Hematopoietic multipotent progenitor cell treated with erythropoietin and hydrocortisone succinate and interleukin-3 and kit ligand, for 8 days (in vitro differentiated cells): ENCODE measurements around the gene GSX1.
A peak's percentile ranks its signal among the peaks of the same experiment; 100 is the strongest.
"Not testable (repeated sequence)": the region's sequence is repeated elsewhere in the genome, so short reads cannot be mapped to it uniquely, and the experiment has no call there.

Experiments
- DNase-seq: peaks from one replicate; pipeline ENCODE4 v3.0.0-alpha.2; 2015

Gene GSX1

DNA sequence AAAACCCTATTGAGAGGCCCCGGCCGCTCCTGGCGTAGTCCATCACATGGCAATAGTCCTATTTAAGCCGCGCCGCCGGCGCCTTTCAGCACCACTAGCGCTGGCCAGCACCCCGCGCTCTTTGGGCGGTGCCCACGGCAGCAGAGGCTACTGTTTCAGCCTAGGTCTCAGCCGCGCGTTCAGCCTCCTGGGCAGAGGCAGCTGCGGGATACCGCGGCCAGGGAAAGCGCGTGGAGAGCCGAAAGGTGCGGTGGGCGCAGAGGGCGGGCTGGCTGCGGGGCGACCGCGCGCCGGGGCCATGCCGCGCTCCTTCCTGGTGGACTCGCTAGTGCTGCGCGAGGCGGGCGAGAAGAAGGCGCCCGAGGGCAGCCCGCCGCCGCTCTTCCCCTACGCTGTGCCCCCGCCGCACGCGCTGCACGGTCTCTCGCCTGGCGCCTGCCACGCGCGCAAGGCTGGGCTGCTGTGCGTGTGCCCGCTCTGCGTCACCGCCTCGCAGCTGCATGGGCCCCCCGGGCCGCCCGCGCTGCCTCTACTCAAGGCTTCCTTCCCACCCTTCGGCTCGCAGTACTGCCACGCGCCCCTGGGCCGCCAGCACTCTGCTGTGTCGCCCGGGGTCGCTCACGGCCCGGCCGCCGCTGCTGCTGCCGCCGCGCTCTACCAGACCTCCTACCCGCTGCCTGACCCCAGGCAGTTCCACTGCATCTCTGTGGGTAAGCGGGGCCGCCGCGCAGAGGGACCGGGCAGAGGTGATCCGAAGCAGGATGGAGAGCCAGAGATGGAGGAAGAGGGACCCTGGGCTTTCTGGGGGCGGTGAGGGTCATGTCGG, at the start of gene GSX1:
GSX1 (plus strand) TSS at position 91 of the 826 bp plus-strand sequence; CDS start at position 299, 208 bp downstream.
- peak; percentile 76 for DNase-seq

GRCh38 chr13:27744801-27745200, 47.5 kb upstream of the GSX1 start:
- DNase-seq = no peak

- no peak for DNase-seq
These were observed 47.0 kb upstream of the GSX1 start for GRCh38 chr13:27745301-27745700.

- DNase-seq = not testable (repeated sequence)
These were observed 44.1 kb upstream of the GSX1 start for GRCh38 chr13:27748143-27748542.

- DNase-seq = no peak
These were observed 40.2 kb upstream of the GSX1 start for GRCh38 chr13:27751953-27752532.

GRCh38 chr13:27765650-27766049, 26.6 kb upstream of the GSX1 start:
- peak; percentile 7 for DNase-seq

DNA sequence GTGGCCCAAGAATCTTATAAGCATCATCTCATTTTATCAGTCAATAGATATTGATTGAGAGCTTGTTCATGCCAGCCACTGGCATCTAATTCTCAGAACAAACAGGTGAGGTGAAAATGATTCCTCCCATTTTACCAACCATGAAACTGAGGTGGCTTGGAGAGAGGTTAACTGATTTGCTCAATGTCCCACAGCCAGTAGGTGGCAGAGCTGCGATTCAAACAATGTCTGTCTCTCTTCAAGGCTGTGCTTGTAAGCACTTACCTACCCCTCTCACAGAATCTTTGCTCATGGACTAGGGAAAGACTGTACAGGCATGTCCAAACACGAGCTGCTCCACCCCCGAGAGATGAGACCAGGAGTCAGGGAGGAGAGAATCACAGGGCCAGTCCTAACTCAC, 21.5 kb upstream of the GSX1 start:
- peak; percentile 39 for DNase-seq

DNA sequence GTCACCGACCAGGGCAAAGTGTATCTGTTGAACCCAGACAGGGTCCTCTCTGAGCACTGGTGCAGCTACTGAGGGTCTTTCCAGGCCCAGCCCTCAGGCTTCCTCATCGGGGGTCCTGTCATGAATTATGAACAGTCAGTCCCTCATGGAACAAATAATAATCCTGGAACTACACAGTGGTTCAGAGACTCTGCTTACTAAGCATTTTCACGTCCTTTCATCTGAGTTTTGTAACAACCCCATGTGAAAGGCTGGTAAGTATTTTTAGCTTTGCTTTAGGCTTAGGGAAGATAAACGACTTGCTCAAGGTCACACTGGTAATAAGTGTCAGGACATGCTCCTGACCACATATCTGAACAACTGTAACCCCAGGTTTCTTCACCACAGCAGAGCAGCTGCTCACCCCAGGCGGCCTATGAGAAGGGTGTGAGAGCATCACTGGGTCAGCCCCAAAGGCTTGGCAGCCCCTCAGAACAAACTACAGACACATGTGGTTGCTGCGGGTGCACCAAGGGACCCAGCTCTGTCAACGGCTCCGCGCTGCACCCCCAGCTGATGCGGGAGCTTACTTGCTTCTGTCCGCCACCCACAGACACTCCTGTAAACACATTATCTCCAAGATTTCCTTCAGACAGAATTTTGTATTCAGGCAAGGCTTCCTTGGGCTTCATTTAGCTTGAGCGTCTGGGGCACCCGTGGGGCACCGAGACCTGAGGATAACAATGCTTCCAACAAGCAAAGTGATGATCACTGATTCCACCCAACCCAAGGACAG, 19.4 kb upstream of the GSX1 start:
- DNase-seq = no peak

DNA sequence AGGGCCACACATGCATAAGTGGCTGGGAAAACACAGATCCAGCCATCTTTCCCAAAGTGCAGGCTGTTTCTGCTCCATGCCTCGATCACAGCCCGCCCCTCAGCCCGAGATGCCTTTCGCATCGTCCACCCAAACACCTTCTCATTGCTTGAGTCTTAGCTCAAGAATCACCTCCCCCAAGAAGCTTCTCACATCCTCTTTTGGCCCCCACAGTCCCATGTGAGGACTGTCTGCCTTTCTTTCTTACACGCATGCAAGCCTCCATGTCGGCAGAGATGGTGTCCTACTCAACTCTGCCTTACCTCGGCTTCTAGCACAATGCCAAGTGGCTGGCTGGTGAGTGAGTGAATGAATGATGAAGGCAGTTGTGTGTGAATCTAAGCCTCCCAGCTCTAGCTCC, 18.1 kb upstream of the GSX1 start:
- no peak for DNase-seq

GRCh38 chr13:27774651-27775050, 17.6 kb upstream of the GSX1 start:
- DNase-seq = no peak

DNA sequence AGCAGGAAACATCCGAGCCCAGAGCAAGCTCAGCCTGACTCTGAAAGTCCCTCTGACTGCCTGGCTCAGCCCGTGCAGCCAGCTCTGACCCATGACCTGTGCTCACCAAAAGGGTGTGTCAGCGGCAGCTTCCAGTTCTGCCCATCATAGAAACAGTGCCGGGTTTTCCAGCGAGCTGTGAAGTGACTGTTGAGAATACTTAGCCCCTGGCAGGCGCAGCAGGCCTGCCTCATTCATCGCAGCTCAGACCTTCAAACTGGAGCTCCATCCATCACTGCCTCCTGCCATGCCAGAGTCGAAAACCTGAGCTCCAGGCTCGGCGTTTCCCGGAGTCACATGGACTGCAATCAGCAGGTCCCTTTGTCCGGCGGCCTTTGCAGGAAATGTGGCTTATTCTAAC, 16.3 kb upstream of the GSX1 start:
- DNase-seq = no peak

- DNase-seq = no peak
These were observed 10.1 kb upstream of the GSX1 start for GRCh38 chr13:27782151-27782550.

DNA sequence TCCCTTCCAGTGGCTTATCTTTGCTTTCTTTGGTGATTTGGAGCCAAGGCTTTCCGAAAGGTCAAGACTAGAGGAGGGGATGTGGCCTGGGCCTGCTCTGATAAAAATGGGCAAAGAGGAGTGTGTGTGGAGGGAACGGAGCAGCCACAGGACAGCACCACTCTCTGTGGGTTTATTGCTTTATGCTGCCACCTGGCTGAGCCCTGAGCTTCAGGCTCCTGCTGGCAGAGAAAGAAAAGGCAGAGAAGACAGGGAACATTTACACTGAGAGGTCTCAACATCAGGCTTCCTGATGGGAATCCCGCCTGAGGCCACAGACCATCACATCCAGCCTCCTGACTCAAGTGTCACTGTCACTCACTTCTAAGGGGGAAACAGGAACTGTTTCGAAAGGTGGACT, 9.2 kb upstream of the GSX1 start:
- DNase-seq = peak; percentile 8

GRCh38 chr13:27788271-27788670, 4.0 kb upstream of the GSX1 start:
- DNase-seq = no peak

- DNase-seq = no peak
These were observed 3.2 kb upstream of the GSX1 start for GRCh38 chr13:27789153-27789494.

- DNase-seq = no peak
These were observed 2.6 kb upstream of the GSX1 start for GRCh38 chr13:27789495-27790303.

DNA sequence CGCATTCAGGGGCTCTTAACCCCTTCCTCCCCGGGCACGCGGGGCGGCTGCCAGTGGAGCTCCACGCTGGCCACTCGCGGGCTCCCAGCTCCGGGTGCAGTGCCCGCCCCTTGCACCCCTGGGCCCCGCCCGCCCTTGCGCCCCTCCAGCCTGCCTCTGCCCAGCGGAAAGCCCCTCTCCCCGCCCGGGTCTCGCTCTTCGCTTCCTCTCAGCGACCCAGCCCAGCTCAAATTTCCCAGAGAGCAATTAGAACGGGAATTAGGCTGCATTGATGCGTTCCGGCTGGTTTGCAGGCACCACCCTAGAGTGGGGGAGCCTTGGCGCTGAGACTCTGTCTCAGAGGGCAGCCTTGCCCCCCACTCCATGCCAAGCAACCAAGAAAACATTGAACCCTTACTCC, 1.8 kb upstream of the GSX1 start:
- DNase-seq = no peak

DNA sequence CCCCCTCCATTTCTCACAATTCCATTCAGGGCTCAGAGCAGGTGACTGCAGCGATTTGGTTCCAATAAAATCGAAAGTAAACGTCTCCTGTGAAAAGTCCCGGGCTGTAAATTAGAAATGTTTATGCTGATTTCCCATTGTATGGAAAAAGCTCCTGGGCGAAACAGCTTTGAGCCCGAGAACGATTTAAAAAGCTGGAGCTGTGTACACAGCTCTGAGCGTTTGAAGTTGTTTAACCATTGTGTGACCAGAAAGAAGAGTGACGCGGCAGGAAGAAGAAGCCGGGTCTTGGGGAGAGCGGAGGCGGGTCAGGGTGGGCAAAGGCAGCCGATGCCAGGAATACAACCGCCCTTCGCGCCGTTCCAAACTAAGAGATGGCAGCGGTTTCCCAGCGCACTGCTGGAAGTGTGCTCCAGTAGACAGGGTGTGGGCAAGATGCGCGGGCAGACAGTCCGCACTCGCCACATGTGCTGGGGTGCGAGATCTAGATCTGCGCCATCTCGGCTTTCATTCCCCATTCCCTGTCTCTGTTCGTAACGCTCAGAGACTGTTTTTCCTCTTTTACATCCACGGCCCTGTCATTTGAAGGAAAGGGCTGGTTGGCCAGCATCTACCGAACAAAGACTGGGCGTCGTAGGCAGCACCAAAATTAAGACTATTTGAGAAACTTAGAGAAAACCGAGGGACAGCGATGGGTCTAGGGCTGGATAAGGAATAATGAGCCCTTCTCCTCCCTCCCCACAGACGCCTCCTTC, 960 bp upstream of the GSX1 start:
- DNase-seq = no peak

DNA sequence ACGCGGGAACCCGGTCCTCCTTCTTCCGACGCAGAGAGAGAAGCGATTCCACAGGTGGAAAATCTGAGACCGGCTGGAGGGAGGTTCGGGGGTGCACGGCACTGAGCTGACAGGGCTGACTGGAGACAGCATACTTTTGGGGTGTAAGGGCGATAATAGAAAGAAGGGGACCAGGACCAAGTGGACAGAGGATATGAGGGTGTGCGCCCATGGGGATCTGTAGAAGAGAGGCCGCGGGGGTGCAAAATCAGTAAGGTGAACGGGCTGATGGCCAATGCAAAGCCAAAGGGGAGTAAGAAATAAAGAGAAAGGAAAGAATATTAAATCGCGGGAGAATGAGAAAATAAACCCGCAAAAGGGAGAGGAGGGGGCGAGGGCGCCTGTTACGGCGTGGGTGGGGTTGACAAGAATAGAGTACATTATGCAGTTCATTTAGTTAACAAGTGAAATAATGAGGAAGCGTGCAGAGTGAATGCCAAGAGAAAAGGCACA, 336 bp upstream of the GSX1 start:
- DNase-seq = no peak

- DNase-seq = no peak
These were observed 1.5 kb downstream of the GSX1 start for GRCh38 chr13:27793507-27794367.

DNA sequence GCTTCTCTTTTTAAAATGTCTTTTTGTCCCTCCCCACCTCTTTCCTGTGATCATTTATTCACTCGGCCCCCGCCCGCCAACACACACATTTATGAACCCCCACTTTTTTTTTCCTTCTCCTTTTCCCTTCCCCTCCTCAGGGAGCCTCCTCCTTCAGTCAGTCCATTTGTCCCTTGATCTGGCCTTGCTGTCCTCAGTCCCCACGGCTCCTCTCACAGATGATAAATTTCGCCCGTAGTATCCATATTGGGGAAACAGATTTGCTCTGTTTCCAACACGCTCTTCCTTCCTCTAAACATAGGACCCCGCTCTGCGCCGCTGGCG, 2.0 kb downstream of the GSX1 start:
- no peak for DNase-seq
